22Rv1 (cell line): ENCODE results near the gene PAPPA.

ENCODE experiments used
- H3K27ac ChIP-seq: fragments of 450-650 bp; 2 replicates; pipeline ENCODE4 v1.5.1; 2017
- ZFX ChIP-seq: fragments of 450-650 bp; IDR thresholded peaks from 2 replicates; pipeline ENCODE4 v1.6.1; 2017; ENCODE audit warnings: antibody characterized with exemption, borderline replicate concordance
- TF ChIP-seq, protein P1 (sequence below): fragments of 450-650 bp; IDR thresholded peaks from 2 replicates; pipeline ENCODE4 v1.5.1; 2017; ENCODE audit warnings: mild to moderate bottlenecking

The PAPPA gene

DNA sequence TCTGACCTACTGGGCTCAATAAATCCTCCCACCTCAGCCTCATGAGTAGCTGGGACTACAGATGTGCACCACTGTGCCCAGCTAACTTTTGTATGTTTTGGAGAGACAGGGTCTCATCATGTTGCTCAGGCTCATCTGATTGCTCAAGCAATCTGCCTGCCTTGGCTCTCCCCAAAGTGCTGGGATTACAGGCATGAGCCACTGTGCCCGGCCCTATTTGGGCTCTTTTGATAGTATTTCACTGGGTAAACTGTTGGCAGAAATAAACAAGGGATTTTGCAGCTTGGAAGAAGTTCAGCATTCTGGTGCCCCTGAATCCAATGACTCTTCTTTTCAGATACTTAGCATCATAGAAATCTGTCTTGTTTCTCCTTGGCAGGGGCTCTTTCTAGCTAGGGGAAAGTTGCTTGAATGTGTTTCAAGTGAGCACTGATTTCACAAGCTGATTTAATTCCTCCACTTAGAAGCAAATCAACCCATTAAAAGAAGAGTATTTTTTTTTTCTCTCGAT lies 146.8 kb downstream of the PAPPA start:
- TF ChIP-seq, protein P1, sequence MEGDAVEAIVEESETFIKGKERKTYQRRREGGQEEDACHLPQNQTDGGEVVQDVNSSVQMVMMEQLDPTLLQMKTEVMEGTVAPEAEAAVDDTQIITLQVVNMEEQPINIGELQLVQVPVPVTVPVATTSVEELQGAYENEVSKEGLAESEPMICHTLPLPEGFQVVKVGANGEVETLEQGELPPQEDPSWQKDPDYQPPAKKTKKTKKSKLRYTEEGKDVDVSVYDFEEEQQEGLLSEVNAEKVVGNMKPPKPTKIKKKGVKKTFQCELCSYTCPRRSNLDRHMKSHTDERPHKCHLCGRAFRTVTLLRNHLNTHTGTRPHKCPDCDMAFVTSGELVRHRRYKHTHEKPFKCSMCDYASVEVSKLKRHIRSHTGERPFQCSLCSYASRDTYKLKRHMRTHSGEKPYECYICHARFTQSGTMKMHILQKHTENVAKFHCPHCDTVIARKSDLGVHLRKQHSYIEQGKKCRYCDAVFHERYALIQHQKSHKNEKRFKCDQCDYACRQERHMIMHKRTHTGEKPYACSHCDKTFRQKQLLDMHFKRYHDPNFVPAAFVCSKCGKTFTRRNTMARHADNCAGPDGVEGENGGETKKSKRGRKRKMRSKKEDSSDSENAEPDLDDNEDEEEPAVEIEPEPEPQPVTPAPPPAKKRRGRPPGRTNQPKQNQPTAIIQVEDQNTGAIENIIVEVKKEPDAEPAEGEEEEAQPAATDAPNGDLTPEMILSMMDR = no peak
- TF ChIP-seq ZFX = no peak
- H3K27ac ChIP-seq = no peak overlapping the region

- H3K27ac ChIP-seq = no peak overlapping the region
- no peak for TF ChIP-seq ZFX
- TF ChIP-seq, protein P1 = no peak
Measured at GRCh38 chr9:116303270-116303669, 149.7 kb downstream of the PAPPA start.

DNA sequence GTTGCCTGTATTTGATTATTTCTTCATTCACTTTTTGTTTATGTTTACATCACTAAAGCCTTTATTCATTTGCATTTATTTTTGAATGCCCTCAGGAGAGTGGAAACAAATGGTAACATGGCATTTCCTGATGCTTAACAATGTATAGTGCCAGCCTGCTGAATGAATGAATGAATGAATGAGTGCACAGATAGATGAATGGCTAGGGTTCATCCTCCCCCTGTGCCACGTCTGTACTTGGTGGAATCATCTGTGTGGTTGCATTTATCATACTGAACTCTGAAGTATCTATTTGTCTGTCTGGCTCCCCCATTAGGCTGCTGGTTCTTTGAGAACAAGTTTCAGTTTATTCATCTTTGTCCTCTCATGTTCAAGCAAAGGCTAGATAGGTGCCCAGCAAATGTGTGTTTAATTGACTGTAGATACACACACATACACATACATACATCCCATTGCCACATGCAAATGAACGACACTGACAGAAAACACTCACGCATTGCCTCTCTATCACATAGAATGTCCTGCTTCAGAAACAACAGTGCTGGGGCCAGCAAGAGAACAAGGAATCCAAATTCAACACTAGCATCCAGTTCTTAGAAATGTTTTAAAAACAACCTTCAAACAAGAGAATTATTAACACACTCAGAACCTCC lies 150.4 kb downstream of the PAPPA start:
- TF ChIP-seq ZFX = no peak
- TF ChIP-seq, protein P1 = no peak
- H3K27ac ChIP-seq = no peak overlapping the region

GRCh38 chr9:116304761-116305160 lies 151.2 kb downstream of the PAPPA start:
- H3K27ac ChIP-seq = no peak overlapping the region
- TF ChIP-seq, protein P1 = no peak
- no peak for TF ChIP-seq ZFX

DNA sequence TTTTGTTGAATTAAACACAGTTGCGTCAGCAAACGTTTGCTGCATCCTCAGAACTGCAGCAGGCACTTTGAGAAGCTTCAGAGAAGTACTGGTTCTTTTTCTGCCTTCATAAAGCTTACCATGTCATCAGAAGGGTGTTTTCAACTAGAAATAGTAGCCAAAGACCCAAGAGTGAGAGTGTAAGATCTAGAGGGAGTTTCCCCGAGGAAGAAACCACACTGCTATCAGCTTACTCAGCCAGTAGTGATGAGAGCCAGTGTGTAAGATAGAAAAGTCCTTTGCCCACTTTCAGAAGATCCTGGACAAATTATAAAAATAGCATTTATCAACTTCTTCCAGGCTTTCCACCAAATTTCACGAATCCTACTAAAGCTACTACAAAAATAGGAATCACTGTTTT lies 154.5 kb downstream of the PAPPA start:
- no peak overlapping the region for H3K27ac ChIP-seq
- TF ChIP-seq, protein P1 = no peak
- no peak for TF ChIP-seq ZFX

DNA sequence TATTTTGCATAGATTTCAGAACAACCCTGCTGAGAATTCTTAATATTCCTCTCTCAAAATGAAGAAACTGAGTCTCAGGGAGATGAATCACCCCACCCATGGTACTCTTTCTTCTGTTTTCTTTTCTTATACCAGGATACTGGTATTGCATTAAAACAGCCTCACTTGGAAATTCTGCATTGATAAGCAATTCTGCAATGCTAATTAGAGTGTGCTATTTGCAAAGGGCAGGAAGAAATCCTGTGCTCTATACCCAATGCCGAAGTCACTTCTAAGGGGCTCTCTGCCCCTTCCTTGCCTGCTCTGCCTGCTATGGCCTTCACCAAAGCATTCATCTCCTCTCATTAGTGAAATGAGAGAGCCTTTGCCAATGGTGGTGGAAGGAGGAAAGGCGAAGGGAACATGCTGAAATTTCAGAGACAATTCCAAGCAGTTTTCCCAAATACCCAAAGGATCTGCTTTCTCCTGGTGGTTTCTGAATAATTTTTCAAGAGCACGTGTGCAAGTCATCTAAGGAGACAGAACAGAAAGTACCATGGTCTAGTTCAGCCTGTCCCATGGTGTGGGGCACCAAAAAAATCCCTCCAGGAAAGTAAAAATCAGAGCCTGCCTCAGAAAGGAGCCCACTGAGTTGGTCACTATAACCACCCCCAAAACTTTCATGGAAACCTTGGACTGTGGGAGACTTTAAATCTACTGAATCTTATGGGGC lies 156.5 kb downstream of the PAPPA start:
- TF ChIP-seq, protein P1 = no peak
- TF ChIP-seq ZFX = no peak
- H3K27ac ChIP-seq = no peak overlapping the region

- H3K27ac ChIP-seq = no peak overlapping the region
- TF ChIP-seq, protein P1 = no peak
Measured at GRCh38 chr9:116312221-116312620, 158.6 kb downstream of the PAPPA start.
